GM10847 (cell line): ENCODE results near the gene LAMP5.

ENCODE experiments used
- POLR2A ChIP-seq: IDR thresholded peaks from 2 replicates; pipeline ENCODE4 v1.6.1; 2011; ENCODE audit not compliant: insufficient read length; ENCODE audit errors: extremely low read depth

The LAMP5 gene

DNA sequence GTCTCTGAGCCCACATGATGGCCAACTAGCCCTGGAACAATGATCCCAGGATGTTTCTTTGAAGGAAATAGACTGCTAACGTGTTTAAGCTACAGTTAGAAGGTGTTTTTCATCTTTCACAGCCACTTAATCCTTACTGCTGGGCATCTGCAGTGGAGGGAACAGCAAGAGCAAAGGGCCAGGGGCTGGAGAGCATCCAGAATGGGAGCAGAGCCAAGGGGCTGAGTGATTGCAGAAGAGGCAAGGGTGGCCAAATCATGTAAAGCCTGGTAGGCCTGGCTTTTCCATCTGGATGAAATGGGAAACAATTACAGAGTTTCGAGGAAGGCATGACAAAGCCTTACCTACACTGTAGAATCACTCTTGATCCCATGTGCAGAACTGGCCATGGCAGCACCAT, 18.7 kb upstream of the LAMP5 start:
- TF ChIP-seq POLR2A, result no peak

GRCh38 chr20:9496155-9496554, 18.2 kb upstream of the LAMP5 start:
- TF ChIP-seq POLR2A, result no peak

DNA sequence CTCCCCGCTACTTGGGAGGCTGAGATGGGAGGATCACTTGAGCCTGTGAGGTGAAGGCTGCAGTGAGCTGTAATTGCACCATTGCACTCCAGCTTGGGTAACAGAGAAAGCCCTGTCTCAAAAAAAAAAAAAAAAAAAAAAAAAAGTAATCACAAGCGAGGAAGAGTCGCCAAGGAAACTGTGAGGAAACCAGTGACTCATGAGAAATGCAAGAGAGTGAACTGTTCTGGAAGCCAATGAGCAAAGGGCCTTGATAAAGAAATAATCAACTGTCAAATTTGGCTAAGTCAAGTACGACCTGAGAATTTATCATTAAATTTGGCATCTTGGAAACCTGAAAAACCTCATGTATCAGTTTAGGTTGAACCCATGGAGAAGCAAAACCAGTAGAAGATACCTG, 16.1 kb upstream of the LAMP5 start:
- TF ChIP-seq POLR2A, result no peak

DNA sequence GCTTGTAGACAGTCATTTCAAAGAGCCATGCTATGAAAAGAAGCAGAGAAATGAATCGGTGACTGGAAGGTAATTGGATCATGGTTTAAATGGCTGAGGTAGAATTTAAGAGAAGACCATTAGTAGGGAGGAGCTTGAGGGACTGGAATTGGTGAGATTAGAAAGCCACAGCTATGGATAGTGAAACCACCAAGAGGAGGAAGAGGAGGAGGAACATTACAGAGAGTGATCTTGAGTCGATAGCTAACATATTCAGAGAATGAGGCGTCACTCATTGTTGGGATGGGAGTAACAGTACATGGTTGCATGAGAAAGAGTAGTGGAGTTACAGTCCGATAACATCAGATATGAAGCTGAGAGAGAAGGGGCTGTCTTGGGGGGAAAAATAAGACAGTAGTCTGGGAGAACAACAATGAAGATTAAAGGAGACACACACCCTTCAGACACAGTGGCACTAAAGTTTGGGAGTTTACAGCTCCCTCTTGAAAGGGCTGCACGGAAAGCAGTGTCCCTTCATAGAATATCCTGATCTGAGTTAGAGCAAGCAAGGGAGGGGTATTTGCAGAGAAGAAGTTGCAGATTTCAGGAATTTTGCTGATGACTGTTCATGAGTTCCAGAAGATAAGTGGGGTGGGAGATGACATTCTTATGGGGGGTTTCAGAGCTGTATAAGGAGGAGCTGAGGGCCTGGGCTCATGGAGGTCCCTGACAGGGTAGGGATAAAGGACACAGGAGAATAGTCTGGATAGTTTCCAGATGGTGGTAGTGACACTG, 15.1 kb upstream of the LAMP5 start:
- TF ChIP-seq POLR2A, result no peak

GRCh38 chr20:9500121-9500520, 14.3 kb upstream of the LAMP5 start:
- no peak for TF ChIP-seq POLR2A

DNA sequence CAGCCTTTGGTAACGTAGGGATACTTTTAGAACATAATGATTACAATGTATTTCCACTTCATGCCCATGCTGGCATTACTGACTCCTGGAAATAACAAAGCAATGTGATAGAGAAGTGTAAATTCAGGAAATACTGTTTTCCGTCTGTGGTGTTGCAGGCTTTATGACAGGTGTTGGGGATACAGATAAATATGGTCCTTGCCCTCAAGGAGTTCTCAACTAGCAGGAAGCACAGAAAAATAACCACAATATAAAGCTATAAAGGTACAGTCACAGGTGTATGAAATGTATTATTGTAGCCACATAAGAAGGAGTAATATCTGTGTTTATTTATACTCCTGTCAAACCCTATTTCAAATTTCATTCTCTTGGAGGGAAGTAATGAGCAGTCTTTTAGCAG, 12.9 kb upstream of the LAMP5 start:
- no peak for TF ChIP-seq POLR2A

DNA sequence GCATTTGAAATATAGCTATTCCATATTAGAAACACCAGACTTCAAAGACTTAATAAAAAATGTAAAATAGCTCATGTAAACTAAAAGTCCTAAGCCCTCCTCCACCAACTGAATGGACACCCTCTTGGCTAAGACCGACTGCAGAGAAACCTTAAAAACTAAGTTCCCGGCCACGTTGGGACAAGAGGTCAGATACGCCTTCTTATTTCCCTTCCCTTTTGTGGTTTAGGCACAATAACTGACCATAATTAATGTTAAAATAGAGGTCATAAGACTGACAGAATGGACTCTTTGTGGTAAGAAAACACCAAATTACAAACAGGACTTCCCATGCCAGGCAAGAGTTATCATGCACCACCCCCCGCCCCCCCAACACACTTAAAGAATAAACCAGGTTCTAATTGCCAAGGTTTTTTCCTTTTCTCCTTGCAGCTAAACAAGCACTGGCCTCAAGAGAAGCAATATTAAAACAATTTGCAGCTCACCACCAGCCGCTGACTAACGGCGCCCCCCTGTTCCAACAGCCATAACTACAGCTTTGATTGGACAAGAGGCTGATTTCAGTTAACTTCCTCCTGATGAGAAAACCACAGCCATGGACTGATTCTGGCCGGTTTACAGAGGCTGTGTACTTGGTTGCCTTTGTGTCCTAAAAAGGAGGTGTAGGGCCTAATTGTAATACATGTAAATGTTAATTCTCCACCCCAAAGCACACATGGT, 10.7 kb upstream of the LAMP5 start:
- no peak for TF ChIP-seq POLR2A

- no peak for TF ChIP-seq POLR2A
Observed at GRCh38 chr20:9506280-9506821, 8.0 kb upstream of the LAMP5 start.

DNA sequence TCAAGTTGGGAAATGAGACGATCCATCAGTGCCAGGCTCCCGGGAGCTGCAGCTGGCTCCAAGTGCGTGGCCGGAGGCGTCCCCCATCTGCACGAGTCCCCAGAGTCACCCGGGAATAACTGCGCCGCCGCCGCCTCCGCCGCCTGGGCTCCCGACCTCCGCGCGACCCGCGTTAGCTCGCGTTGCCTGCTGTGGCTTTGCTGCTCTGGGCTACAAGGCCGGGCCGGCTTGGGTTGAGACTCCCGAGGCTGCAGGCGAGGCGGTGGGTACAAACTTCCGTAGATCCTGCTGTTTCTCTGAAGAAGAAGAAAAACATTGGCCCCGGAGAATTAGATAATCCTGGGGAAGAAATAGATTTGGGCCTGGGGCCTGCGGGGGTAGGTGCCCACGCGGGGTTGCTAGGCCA, 7.4 kb upstream of the LAMP5 start:
- no peak for TF ChIP-seq POLR2A

DNA sequence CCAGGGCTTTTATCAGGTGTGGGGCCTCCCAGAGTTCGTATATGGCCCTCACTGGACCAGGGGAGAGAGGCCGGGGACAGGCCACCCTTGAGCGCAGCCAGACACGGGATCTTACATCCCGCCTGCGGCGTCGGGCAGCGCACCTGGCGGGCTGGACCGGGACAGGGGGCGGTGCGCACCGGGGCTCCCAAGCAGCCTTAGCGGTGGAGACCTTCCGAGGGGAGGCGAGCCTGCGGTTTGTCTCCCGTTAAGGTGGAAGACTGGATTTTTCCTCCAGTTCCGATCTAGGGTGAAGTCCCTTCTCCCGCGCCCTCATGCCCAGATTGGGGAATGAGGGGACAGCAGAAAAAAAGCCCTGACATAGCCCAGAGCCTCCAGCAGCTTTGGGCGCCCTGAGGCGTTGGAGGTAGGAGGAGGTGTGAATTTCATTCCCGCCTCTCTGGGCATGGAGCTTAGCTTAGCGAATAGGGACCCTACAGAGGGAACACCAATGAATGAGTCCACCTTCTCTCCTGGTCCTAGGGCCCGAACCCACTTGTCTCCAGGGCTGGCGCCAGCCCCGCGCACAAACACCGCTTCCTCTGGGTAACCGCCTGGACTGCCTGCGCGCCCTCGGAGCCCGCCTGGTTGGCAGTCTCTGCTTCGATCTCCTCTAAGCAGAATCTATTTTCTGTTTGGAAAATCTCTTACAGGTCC, 6.7 kb upstream of the LAMP5 start:
- TF ChIP-seq POLR2A, result no peak

DNA sequence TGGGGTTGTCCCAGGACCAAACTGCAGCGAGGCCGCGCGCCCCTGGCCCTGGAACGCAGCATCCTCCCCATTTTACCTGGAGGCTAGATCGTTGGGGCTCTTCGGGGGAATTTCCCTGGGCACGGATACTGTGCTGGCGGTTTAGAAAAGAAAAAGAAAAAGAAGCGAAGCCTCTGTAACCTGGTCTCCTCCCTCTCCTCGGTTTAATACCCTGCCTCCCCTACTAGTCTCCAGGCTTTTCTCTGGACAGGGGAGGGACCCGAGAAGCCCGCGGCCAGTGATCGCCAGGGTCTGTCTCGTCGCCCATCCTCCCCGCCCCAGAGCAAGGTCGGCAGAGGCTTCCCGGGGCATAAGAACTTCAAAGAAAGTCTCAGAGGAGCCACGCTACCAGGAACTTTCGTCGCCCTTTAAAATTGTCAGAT, 6.1 kb upstream of the LAMP5 start:
- no peak for TF ChIP-seq POLR2A

- no peak for TF ChIP-seq POLR2A
Observed at GRCh38 chr20:9508696-9509178, 5.7 kb upstream of the LAMP5 start.

- no peak for TF ChIP-seq POLR2A
Observed at GRCh38 chr20:9509246-9509645, 5.1 kb upstream of the LAMP5 start.

DNA sequence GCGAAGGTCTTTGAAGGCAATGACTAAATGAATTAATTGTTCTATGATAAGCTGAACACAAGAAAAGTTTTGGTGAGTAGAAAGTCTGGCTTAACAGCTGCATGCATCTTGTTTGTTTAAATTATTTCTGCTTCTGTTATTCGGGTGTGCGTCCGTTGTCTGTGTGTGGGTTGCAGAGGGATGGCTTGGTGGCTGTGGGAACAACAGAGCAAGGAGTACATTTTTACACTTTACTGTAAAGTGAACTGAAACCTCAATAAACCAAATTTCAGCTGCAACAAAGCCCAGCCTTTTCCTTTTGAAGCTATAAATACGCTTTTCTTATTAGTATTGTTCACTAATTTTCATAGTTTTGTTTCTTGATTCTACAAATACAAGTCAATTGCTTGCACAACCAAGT, 3.5 kb upstream of the LAMP5 start:
- TF ChIP-seq POLR2A, result no peak

DNA sequence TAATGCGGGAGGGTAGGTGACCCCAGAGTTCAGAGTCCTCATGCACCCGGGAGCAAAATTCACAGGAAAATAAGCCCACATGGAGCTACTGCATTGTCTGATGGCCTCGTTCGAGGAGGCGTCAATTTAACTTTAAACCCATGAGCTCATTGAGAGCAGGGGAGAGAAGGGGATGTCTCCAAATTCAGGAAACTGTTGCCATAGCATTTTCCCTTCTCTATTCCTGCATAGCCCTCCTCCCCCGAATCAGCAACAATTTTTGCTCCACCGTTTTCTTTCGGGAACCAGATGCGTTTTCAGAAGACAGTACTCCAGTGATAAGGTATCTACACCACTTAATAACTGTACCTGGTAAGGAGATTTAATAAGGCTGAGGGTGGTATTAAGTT, 324 bp upstream of the LAMP5 start:
- no peak for TF ChIP-seq POLR2A

DNA sequence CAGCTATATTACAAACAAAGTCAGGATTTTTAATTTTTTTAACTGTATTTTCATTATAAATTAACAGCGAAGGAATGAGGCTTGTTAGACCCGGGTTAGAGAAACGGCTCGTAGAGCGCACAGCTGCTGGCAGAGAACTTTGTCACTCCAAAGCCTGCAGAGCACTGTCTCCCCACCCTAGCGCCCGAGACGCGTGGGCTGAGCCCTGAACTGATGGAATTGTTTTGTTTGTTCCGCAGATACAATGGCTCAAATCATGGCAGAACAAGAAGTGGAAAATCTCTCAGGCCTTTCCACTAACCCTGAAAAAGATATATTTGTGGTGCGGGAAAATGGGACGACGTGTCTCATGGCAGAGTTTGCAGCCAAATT, 810 bp downstream of the LAMP5 start:
- TF ChIP-seq POLR2A, result no peak
